Measurements from ENCODE around the gene SMOC2.

Gene SMOC2

GRCh38 chr6:168716581-168716980 is 275.6 kb downstream of the SMOC2 start:
- no peak for DNase-seq

GRCh38 chr6:168717491-168717890 is 276.5 kb downstream of the SMOC2 start:
- no peak for DNase-seq
